GM12892 (cell line): ENCODE data around the gene EHBP1L1.

Experiments
- POLR2A ChIP-seq: IDR thresholded peaks from 2 replicates; pipeline ENCODE4 v1.6.1; 2011; ENCODE audit warnings: low read depth, low read length, control low read depth
- POLR2AphosphoS5 ChIP-seq: IDR thresholded peaks from 2 replicates; pipeline ENCODE4 v1.6.1; 2011; ENCODE audit warnings: low read depth, low read length, control low read depth

DNA sequence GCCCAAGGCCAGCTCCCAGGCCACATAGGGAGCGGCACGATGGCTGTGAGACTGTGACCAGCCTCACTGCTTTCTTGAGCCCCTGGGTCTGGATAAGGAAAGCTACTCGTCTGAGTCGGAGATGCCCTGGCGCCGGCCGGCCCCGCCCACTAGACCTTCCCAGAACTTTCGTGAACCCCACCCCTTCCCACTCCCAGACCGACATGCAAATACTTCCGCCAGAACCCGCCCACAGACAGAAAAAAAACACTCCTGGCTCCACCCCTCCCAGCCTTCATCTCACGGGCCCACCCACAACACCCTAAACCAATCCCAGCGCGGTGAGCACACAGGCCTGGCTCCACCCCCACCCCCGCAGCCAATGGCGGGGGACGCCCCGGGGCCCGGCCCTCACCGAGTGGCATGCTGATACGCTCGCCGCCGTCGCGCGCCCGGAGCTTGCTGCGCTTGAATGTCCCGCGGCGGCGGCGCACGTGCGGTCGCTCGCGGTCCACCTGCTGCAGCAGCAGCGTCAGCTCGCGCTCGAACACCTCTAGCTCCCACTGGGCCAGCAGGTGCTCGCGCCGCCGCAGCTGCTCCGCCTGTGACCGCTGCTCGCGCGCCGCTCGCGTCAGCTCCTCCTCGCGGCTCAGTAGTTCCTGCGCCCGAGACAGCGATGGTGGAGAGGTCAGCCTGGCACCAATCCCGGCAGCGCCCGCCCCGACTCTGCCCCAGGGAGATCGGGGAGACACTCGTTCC is 31.2 kb downstream of the EHBP1L1 start:
- no peak for TF ChIP-seq POLR2AphosphoS5
- TF ChIP-seq POLR2A: no peak
